ENCODE data around the gene NDUFB10. TPM values are rescaled to one million over a fixed set of nuclear protein-coding genes. Genes with fewer than 3 reads are reported as not detected.

Gene NDUFB10
- total RNA-seq, 1 experiment from 2014 or later: 202 TPM

DNA sequence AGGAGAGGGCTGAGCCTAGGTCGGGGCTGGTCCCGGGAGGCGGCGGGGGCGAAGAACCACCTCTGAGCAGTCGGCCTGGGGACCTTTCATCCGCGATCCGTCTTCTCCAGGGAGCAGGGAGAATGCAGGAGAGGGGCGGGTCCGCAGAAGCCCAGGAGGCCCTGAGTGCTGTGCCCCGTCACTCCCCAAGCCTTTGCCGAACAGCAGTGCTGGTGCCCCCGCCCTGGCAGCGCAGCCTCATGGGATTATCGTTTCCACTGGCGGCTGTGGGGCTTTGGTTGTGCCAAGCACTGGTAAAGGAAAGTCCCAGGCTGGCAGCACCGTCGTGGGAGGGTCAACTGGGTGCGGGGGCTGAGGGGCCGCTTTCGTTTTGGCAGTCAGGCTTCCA, 13.1 kb downstream of the NDUFB10 start:
- CTCF ChIA-PET: interaction anchor here (0.7 to 0.8 kb wide), 2 partner anchors 10 to 107 kb away, joined by 3 to 5 read pairs; no protein-coding TSS in a partner anchor
- intact Hi-C loops (cut with micrococcal nuclease): no loop called here
- POLR2A ChIA-PET: interaction anchor here (0.9 to 2.7 kb wide), 14 partner anchors 8 to 190 kb away, joined by 3 to 35 read pairs (median 8); partner anchors contain the start of genes GFER, NDUFB10, NTHL1 and NUBP2
- peaks cover 13% of the 10 kb centered on the region for H3K4me1 Mint-ChIP-seq (ENCODE audit: insufficient read depth, unreplicated experiment)
- H3K27me3 Mint-ChIP-seq (ENCODE audit: insufficient read depth, unreplicated experiment): no peaks in the 10 kb centered on the region
- DNase-seq (ENCODE audit: unreplicated experiment): no peak
- no TSS peak for BruUV-seq (replicated peaks)
- H3K9me3 Mint-ChIP-seq (ENCODE audit: unreplicated experiment): no peaks in the 10 kb centered on the region
- H3K27ac Mint-ChIP-seq (ENCODE audit: low read depth, unreplicated experiment): peak overlapping the region; percentile 84
- H3K36me3 Mint-ChIP-seq (ENCODE audit: insufficient read depth, unreplicated experiment): peaks cover 14% of the 10 kb centered on the region
- TF ChIP-seq, protein P1, sequence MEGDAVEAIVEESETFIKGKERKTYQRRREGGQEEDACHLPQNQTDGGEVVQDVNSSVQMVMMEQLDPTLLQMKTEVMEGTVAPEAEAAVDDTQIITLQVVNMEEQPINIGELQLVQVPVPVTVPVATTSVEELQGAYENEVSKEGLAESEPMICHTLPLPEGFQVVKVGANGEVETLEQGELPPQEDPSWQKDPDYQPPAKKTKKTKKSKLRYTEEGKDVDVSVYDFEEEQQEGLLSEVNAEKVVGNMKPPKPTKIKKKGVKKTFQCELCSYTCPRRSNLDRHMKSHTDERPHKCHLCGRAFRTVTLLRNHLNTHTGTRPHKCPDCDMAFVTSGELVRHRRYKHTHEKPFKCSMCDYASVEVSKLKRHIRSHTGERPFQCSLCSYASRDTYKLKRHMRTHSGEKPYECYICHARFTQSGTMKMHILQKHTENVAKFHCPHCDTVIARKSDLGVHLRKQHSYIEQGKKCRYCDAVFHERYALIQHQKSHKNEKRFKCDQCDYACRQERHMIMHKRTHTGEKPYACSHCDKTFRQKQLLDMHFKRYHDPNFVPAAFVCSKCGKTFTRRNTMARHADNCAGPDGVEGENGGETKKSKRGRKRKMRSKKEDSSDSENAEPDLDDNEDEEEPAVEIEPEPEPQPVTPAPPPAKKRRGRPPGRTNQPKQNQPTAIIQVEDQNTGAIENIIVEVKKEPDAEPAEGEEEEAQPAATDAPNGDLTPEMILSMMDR (IDR thresholded peaks at IDR 0.05; ENCODE audit: unreplicated experiment): no peak
- peak overlapping the region; percentile 92 for H3K4me3 Mint-ChIP-seq (ENCODE audit: unreplicated experiment)

DNA sequence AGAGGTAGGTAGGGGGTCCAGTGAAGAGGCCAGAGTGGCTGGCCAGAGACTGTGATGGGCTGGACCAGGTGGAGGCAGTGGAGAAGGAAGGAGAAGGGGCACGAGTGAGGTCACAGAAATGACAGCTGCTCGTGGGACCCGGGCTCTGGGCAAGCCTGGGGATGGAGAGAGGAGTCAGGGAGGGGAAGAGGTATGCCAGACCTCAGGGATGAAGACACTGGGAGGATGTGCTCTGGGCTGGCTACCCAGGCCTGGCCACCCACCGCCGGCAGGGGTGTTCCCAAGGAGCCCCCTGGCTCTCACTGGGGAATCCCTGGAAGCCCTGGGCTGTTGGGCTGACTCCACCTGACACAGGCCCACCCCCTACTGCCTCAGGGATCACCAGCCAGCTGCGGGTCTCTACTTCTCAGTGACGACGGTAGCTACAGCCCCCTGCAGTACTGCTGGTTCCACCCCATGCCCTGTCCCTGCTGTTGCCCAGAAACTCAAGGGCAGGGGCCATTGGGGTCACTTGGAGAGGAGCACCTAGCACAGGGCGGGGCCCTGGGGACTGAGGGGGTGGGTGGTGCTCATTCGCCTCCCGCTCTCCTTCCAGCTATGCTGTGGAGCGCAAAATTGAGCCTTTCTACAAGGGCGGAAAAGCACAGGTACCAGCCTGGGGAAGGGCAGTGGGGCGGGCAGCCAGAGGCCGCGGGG, 14.3 kb downstream of the NDUFB10 start:
- no TSS peak for BruUV-seq (replicated peaks)
- Mint-ChIP-seq H3K4me3 (ENCODE audit: unreplicated experiment) (peak overlapping the region; percentile 92), H3K9me3 (ENCODE audit: unreplicated experiment) (no peaks in the 10 kb centered on the region), H3K36me3 (ENCODE audit: insufficient read depth, unreplicated experiment) (peaks cover 21% of the 10 kb centered on the region), H3K4me1 (ENCODE audit: insufficient read depth, unreplicated experiment) (peaks cover 13% of the 10 kb centered on the region), H3K27me3 (ENCODE audit: insufficient read depth, unreplicated experiment) (no peaks in the 10 kb centered on the region), H3K27ac (ENCODE audit: low read depth, unreplicated experiment) (no peak overlapping the region)
- intact Hi-C loops (cut with micrococcal nuclease): no loop called here
- ChIA-PET CTCF (interaction anchor here (0.8 to 1.3 kb wide), 2 partner anchors 9 to 10 kb away, joined by 3 read pairs; no protein-coding TSS in a partner anchor), POLR2A (interaction anchor here (0.9 to 1.5 kb wide), 2 partner anchors 9 to 10 kb away, joined by 3 to 9 read pairs; partner anchors contain the start of genes GFER and RPS2)
- TF ChIP-seq, protein P1 (IDR thresholded peaks at IDR 0.05; ENCODE audit: unreplicated experiment): no peak
- DNase-seq (ENCODE audit: unreplicated experiment): no peak

- CTCF ChIA-PET: interaction anchor here (1.3 kb wide), 1 partner anchor 11 kb away, joined by 3 read pairs; no protein-coding TSS in a partner anchor
- H3K36me3 Mint-ChIP-seq (ENCODE audit: insufficient read depth, unreplicated experiment): peaks cover 25% of the 10 kb centered on the region
Observed at GRCh38 chr16:1974157-1975070, 15.1 kb downstream of the NDUFB10 start.

More at GRCh38 chr16:1974157-1975070, 15.1 kb downstream of the NDUFB10 start:
- H3K27me3 Mint-ChIP-seq (ENCODE audit: insufficient read depth, unreplicated experiment): no peaks in the 10 kb centered on the region
- no peaks in the 10 kb centered on the region for H3K9me3 Mint-ChIP-seq (ENCODE audit: unreplicated experiment)
- no peak overlapping the region for H3K4me3 Mint-ChIP-seq (ENCODE audit: unreplicated experiment)
- TF ChIP-seq, protein P1 (IDR thresholded peaks at IDR 0.05; ENCODE audit: unreplicated experiment): no peak
- H3K27ac Mint-ChIP-seq (ENCODE audit: low read depth, unreplicated experiment): no peak overlapping the region
- BruUV-seq (replicated peaks): no TSS peak
- peaks cover 13% of the 10 kb centered on the region for H3K4me1 Mint-ChIP-seq (ENCODE audit: insufficient read depth, unreplicated experiment)
- intact Hi-C loops (cut with micrococcal nuclease): no loop called here
- DNase-seq (ENCODE audit: unreplicated experiment): no peak
- POLR2A ChIA-PET: interaction anchor here (1.1 to 1.5 kb wide), 3 partner anchors 9 to 10 kb away, joined by 6 to 9 read pairs (median 6); partner anchors contain the start of gene RPS2

All from MCF 10A (cell line).